ENCODE results near the gene ARPC4. TPM values are rescaled to one million over a fixed set of nuclear protein-coding genes. Genes with fewer than 3 reads are reported as not detected.
"Not testable (repeated sequence)": the region's sequence is repeated elsewhere in the genome, so short reads cannot be mapped to it uniquely, and the experiment has no call there.

The ARPC4 gene
- total and polyA plus RNA-seq, 2 donors from 2014 or later = 138 to 164 TPM

- no peaks in the 10 kb centered on the region for H3K9me3 ChIP-seq (ENCODE audit: control insufficient read depth in 2 of 3, insufficient read depth in 1 of 3, low read length in 3 of 3)
- intact Hi-C loops (cut with DNase I) = no loop called here
Observed at GRCh38 chr3:9843715-9844438, 51.0 kb downstream of the ARPC4 start, which contains the start of gene RPUSD3. RPUSD3 (minus strand) TSS chr3:9844008; CDS start chr3:9843990, 18 bp downstream.

GRCh38 chr3:9846231-9846630 lies 53.3 kb downstream of the ARPC4 start:
- no peak overlapping the region for H3K4me3 ChIP-seq (ENCODE audit: low read length in 3 of 3)
- no peak overlapping the region for H3K27ac ChIP-seq (ENCODE audit: low read depth in 2 of 2, low read length in 2 of 2)
- H3K9ac ChIP-seq (ENCODE audit: low read length in 3 of 3) = no peak overlapping the region
- H3K9me3 ChIP-seq (ENCODE audit: control insufficient read depth in 2 of 3, insufficient read depth in 1 of 3, low read length in 3 of 3) = no peaks in the 10 kb centered on the region
- FAIRE-seq (no peak), DNase-seq (no peak)
- TF ChIP-seq CTCF (IDR thresholded peaks at IDR 0.05; ENCODE audit: borderline replicate concordance, extremely low read depth, insufficient read depth) = no peak
- intact Hi-C loops (cut with DNase I) = no loop called here
- peaks cover 0 to 6% (median 0%) of the 10 kb centered on the region in 3 donors for H3K36me3 ChIP-seq (ENCODE audit: control insufficient read depth in 2 of 3, insufficient read depth in 3 of 3, low read length in 3 of 3)
- no peaks in the 10 kb centered on the region for H3K27me3 ChIP-seq (ENCODE audit: control insufficient read depth, insufficient read depth, low read length)
- peaks cover 0 to 5% (median 0%) of the 10 kb centered on the region in 3 donors for H3K4me1 ChIP-seq (ENCODE audit: control insufficient read depth in 2 of 3, insufficient read depth in 2 of 3, low read depth in 1 of 3, low read length in 3 of 3)

More at GRCh38 chr3:9843715-9844438, 51.0 kb downstream of the ARPC4 start, which contains the start of gene RPUSD3:
- DNase-seq = peak; percentile 97 to 99 (median 97)
- FAIRE-seq = peak; percentile 45
- peak within 1 kb of the TSS; percentile 73 to 86 (median 75) for H3K9ac ChIP-seq (ENCODE audit: low read length in 3 of 3)
- no peak for TF ChIP-seq CTCF (IDR thresholded peaks at IDR 0.05; ENCODE audit: borderline replicate concordance, extremely low read depth, insufficient read depth)
- H3K27ac ChIP-seq (ENCODE audit: low read depth in 2 of 2, low read length in 2 of 2) = peak within 1 kb of the TSS; percentile 61 to 72
- no peaks in the 10 kb centered on the region for H3K27me3 ChIP-seq (ENCODE audit: control insufficient read depth, insufficient read depth, low read length)
- H3K4me1 ChIP-seq (ENCODE audit: control insufficient read depth in 2 of 3, insufficient read depth in 2 of 3, low read depth in 1 of 3, low read length in 3 of 3) = peaks cover 0 to 5% (median 0%) of the 10 kb centered on the region in 3 donors
- peak within 1 kb of the TSS; percentile 84 to 94 (median 87) for H3K4me3 ChIP-seq (ENCODE audit: low read length in 3 of 3)
- H3K36me3 ChIP-seq (ENCODE audit: control insufficient read depth in 2 of 3, insufficient read depth in 3 of 3, low read length in 3 of 3) = peaks cover 0 to 18% (median 3%) of the 10 kb centered on the region in 3 donors

- Histone ChIP-seq H3K9me3 (ENCODE audit: control insufficient read depth in 2 of 3, insufficient read depth in 1 of 3, low read length in 3 of 3) (no peaks in the 10 kb centered on the region), H3K36me3 (ENCODE audit: control insufficient read depth in 2 of 3, insufficient read depth in 3 of 3, low read length in 3 of 3) (no peaks in the 10 kb centered on the region), H3K4me1 (ENCODE audit: control insufficient read depth in 2 of 3, insufficient read depth in 2 of 3, low read depth in 1 of 3, low read length in 3 of 3) (peaks cover 0 to 5% (median 0%) of the 10 kb centered on the region in 3 donors), H3K27ac (ENCODE audit: low read depth in 2 of 2, low read length in 2 of 2) (no peak overlapping the region), H3K4me3 (ENCODE audit: low read length in 3 of 3) (no peak overlapping the region), H3K27me3 (ENCODE audit: control insufficient read depth, insufficient read depth, low read length) (no peaks in the 10 kb centered on the region), H3K9ac (ENCODE audit: low read length in 3 of 3) (no peak overlapping the region)
- no peak for TF ChIP-seq CTCF (IDR thresholded peaks at IDR 0.05; ENCODE audit: borderline replicate concordance, extremely low read depth, insufficient read depth)
- DNase-seq (no peak), FAIRE-seq (no peak)
- intact Hi-C loops (cut with DNase I) = no loop called here
Observed at GRCh38 chr3:9846931-9847488, 54.1 kb downstream of the ARPC4 start.

GRCh38 chr3:9847870-9848269 lies 55.0 kb downstream of the ARPC4 start:
- H3K27me3 ChIP-seq (ENCODE audit: control insufficient read depth, insufficient read depth, low read length); H3K4me3 ChIP-seq (ENCODE audit: low read length in 3 of 3); H3K9ac ChIP-seq (ENCODE audit: low read length in 3 of 3); H3K9me3 ChIP-seq (ENCODE audit: control insufficient read depth in 2 of 3, insufficient read depth in 1 of 3, low read length in 3 of 3); DNase-seq; H3K27ac ChIP-seq (ENCODE audit: low read depth in 2 of 2, low read length in 2 of 2); H3K4me1 ChIP-seq (ENCODE audit: control insufficient read depth in 2 of 3, insufficient read depth in 2 of 3, low read depth in 1 of 3, low read length in 3 of 3); intact Hi-C loops (cut with DNase I); FAIRE-seq; H3K36me3 ChIP-seq (ENCODE audit: control insufficient read depth in 2 of 3, insufficient read depth in 3 of 3, low read length in 3 of 3): not testable (repeated sequence)

- H3K27me3 ChIP-seq (ENCODE audit: control insufficient read depth, insufficient read depth, low read length); H3K36me3 ChIP-seq (ENCODE audit: control insufficient read depth in 2 of 3, insufficient read depth in 3 of 3, low read length in 3 of 3); H3K4me1 ChIP-seq (ENCODE audit: control insufficient read depth in 2 of 3, insufficient read depth in 2 of 3, low read depth in 1 of 3, low read length in 3 of 3); H3K9ac ChIP-seq (ENCODE audit: low read length in 3 of 3); H3K9me3 ChIP-seq (ENCODE audit: control insufficient read depth in 2 of 3, insufficient read depth in 1 of 3, low read length in 3 of 3); intact Hi-C loops (cut with DNase I); H3K27ac ChIP-seq (ENCODE audit: low read depth in 2 of 2, low read length in 2 of 2); H3K4me3 ChIP-seq (ENCODE audit: low read length in 3 of 3): not testable (repeated sequence)
- FAIRE-seq = peak; percentile 46
- peak in 2 of 5 donors; percentile 31 to 45 for DNase-seq
Observed at GRCh38 chr3:9848860-9849259, 56.0 kb downstream of the ARPC4 start.

- H3K4me3 ChIP-seq (ENCODE audit: low read length in 3 of 3); H3K4me1 ChIP-seq (ENCODE audit: control insufficient read depth in 2 of 3, insufficient read depth in 2 of 3, low read depth in 1 of 3, low read length in 3 of 3); intact Hi-C loops (cut with DNase I); H3K9ac ChIP-seq (ENCODE audit: low read length in 3 of 3); FAIRE-seq; H3K27me3 ChIP-seq (ENCODE audit: control insufficient read depth, insufficient read depth, low read length); DNase-seq; H3K9me3 ChIP-seq (ENCODE audit: control insufficient read depth in 2 of 3, insufficient read depth in 1 of 3, low read length in 3 of 3); H3K36me3 ChIP-seq (ENCODE audit: control insufficient read depth in 2 of 3, insufficient read depth in 3 of 3, low read length in 3 of 3); H3K27ac ChIP-seq (ENCODE audit: low read depth in 2 of 2, low read length in 2 of 2): not testable (repeated sequence)
Observed at GRCh38 chr3:9851383-9851782, 58.5 kb downstream of the ARPC4 start.

All from kidney (tissue), 14 donors.